Measurements from ENCODE around the gene PTPRF.

GRCh38 chr1:43666608-43667007 is 135.9 kb downstream of the PTPRF start:
- no peak for TF ChIP-seq CTCF (IDR thresholded peaks at IDR 0.05; ENCODE audit: low read depth, low read length)
- no peak for TF ChIP-seq EZH2phosphoT487 (IDR thresholded peaks at IDR 0.05; ENCODE audit: low read depth)

All from OCI-LY3 (cell line).